Thymus (tissue), 11 donors: ENCODE measurements around the gene TXNL4A. TPM values are rescaled to one million over a fixed set of nuclear protein-coding genes. Genes with fewer than 3 reads are reported as not detected.
"Not testable (repeated sequence)": the region's sequence is repeated elsewhere in the genome, so short reads cannot be mapped to it uniquely, and the experiment has no call there.

Experiments
- DNase-seq, 9 donors: peaks; one replicate each; pipeline ENCODE4 v3.0.0-alpha.2; 2013; ENCODE audit warnings: low spot score in 9 of 9, low read depth in 6 of 9, missing footprints in 1 of 9
- H3K27ac ChIP-seq, 2 donors: one replicate each; pipeline ENCODE4 v1.5.1; 2013; ENCODE audit warnings: control low read depth in 1 of 2, low read depth in 1 of 2, low read length in 1 of 2, mild to moderate bottlenecking in 1 of 2, moderate library complexity in 1 of 2
- H3K27me3 ChIP-seq, 2 donors: one replicate each; pipeline ENCODE4 v1.5.1; 2013; ENCODE audit warnings: low read length in 1 of 2; ENCODE audit not compliant: control insufficient read depth in 2 of 2, insufficient read depth in 1 of 2
- H3K36me3 ChIP-seq, 2 donors: one replicate each; pipeline ENCODE4 v1.5.1; 2013; ENCODE audit warnings: low read length in 1 of 2, mild to moderate bottlenecking in 1 of 2, moderate library complexity in 1 of 2; ENCODE audit not compliant: control insufficient read depth in 2 of 2, insufficient read depth in 2 of 2
- H3K4me1 ChIP-seq, 2 donors: one replicate each; pipeline ENCODE4 v1.5.1; 2013; ENCODE audit warnings: low read length in 2 of 2; ENCODE audit not compliant: control insufficient read depth in 2 of 2, insufficient read depth in 2 of 2
- H3K4me3 ChIP-seq, 2 donors: one replicate each; pipeline ENCODE4 v1.5.1; 2013; ENCODE audit warnings: low read length in 2 of 2, control low read depth in 1 of 2, mild to moderate bottlenecking in 1 of 2
- H3K9me3 ChIP-seq, 2 donors: one replicate each; pipeline ENCODE4 v1.5.1; 2013; ENCODE audit warnings: low read length in 1 of 2, mild to moderate bottlenecking in 1 of 2; ENCODE audit not compliant: control insufficient read depth in 2 of 2, insufficient read depth in 1 of 2
- WGBS: extraction: QIAGEN DNeasy Blood & Tissue Kit; methylation state at CpG from one replicate; pipeline ENCODE4 v1.1.7; 2013; 5-methylcytosine and 5-hydroxymethylcytosine counted together
- polyA plus RNA-seq: library from polyadenylated mRNA; stranded (reverse); fragments of 200-250 nt; gene quantifications from one replicate; pipeline ENCODE4 v1.2.3, GENCODE V29; 2013
- total RNA-seq: library from RNA; stranded (reverse); fragments of 120-200 nt; gene quantifications from one replicate; pipeline ENCODE4 v1.2.4, GENCODE V29; 2013
- donor health status: healthy.

Gene TXNL4A
- total and polyA plus RNA-seq, 2 donors, result 99.0 to 120 TPM

DNA sequence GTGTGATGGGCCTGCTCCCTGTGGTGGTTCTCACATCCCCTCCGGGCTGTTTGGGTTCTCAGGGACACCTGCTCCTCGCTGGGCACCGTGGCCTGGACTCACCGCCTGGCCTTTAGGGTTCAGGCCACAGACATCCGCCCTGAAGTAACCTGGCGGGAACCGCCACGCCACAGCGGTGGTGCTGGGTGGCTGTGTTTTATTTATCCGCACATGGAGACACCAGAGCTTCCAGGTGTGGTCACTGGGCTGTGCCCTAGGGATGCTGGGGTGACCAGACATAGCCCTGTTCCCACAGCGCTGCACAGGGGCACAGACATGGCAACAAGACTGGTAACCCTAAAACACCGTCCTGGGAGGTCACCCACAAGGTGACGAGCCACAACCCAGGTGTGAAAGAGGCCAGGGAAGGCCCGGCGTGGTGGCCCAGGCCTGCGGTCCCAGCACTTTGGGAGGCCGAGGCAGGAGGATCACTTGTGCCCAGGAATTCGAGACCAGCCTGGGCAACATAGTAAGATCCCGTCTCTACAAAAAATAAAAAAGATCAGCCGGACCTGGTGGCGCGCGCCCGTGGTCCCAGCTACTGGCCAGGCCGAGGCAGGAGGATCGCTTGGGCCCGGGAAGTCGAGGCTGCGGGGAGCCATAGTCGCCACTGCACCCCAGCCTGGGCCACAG lies 24.6 kb downstream of the TXNL4A start:
- Histone ChIP-seq H3K36me3 (no peaks in the 10 kb centered on the region), H3K9me3 (no peaks in the 10 kb centered on the region), H3K27ac (no peak overlapping the region), H3K4me1 (peaks cover 15 to 30% of the 10 kb centered on the region in 2 donors), H3K27me3 (peaks cover 0 to 23% of the 10 kb centered on the region in 2 donors), H3K4me3 (peak overlapping the region in 1 of 2 donors; percentile 69)
- 88% methylated on average over 30 of the region's 30 CpGs for WGBS
- DNase-seq, result no peak

DNA sequence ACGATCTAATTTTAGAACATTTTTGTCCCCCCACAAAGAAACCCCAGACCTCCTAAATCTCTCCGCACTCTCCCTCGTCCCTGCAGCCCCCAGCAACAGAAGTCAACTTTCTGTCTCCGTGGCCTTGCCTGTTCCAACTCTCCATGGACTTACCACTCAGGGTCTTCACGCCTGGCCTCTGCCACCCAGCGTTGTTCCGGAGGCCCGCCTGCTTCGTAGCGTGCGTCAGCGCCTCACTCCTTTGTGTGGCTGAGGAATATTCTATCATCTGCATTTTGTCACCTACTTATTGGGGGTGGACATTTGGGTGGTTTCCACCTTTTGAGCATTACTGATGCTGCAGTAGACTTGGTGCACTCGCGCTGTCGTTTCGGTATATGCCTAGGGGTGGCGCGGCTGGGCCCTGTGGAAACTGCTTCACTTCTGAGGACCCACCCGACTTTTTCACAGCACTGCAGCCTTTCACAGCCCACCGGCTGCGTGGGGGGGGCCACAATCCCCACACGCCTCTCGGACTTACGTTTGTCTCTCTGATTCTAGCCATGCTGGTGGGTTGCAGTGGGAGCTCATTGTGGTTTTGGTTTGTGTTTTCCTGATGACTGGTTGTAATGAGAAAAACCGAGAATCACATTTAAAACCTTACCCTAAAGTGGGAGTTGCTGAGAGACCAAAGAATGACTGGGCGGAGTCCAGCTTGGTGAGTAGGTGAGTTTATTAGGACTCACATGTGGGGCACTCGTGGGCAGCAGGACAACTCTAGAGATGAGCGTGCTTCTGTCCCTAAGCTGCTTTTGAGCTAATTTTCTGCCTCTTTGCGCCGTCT lies 25.3 kb downstream of the TXNL4A start:
- WGBS, result 81% methylated on average over 30 of the region's 30 CpGs
- H3K27ac ChIP-seq, result no peak overlapping the region
- no peaks in the 10 kb centered on the region for H3K9me3 ChIP-seq
- H3K36me3 ChIP-seq, result no peaks in the 10 kb centered on the region
- no peak overlapping the region for H3K4me3 ChIP-seq
- peaks cover 0 to 23% of the 10 kb centered on the region in 2 donors for H3K27me3 ChIP-seq
- DNase-seq, result no peak
- peaks cover 15 to 30% of the 10 kb centered on the region in 2 donors for H3K4me1 ChIP-seq

DNA sequence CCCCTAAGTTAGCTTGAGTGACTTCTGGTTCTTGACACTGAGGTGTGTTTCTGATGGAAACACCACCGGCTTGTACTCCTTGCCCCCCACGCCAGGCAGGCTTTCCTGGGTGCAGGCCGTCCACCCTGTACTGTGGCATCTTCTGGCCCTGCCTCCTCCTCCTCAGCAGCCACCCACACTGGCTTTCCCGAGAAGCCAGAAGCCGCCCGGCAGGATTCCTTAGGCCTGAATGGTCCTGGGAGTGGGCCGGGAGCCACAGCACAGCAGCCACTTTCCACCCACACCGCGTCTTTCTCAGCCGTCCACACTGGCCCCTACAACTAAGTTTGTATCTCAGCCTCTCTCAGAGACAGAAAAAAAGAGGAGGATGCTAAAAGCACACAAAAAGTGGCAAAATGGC lies 26.1 kb downstream of the TXNL4A start:
- H3K27me3 ChIP-seq, result peaks cover 0 to 23% of the 10 kb centered on the region in 2 donors
- H3K4me1 ChIP-seq, result peaks cover 15 to 30% of the 10 kb centered on the region in 2 donors
- H3K36me3 ChIP-seq, result no peaks in the 10 kb centered on the region
- H3K4me3 ChIP-seq, result no peak overlapping the region
- no peak for DNase-seq
- WGBS, result 93% methylated on average over 10 of the region's 10 CpGs
- no peak overlapping the region for H3K27ac ChIP-seq
- no peaks in the 10 kb centered on the region for H3K9me3 ChIP-seq

DNA sequence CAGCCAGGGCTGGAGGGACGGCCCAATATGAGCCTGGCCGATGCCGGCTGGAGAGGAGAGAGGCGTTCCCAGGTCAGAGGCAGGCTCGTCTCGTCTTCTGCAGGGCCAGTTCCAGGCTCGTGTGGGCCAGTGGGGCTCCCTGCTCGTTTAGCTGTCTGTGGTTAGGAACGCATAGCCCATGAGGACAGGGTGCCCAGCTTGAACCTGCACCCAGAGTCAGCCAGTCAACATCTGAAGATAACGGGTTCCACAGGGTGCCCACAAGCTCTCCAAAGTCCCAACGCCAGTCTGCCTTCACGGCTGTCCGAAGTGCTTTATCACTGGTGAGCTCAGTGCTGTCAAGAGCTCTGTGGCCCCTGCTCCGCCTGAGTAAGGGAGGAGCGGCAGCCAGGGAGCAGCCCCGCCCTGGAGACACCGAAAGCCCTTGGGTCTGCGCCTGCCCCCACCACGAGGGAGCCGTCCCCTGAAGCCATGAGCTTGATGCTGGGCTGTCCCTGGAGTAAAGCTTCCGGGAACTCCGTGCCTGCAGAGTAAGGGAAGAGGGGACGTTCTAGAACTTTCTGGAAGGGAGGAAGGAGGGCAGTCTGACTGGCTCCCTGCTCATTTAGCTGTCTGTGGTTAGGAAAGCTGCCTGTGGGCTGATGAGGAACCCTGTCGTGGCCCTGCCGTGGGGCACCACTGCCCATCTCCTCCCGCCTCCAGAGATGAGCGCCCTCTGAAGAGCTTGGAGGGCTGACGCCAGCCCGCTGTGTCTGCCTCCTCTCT lies 26.7 kb downstream of the TXNL4A start:
- Histone ChIP-seq H3K4me3 (no peak overlapping the region), H3K27ac (no peak overlapping the region), H3K9me3 (no peaks in the 10 kb centered on the region), H3K4me1 (peaks cover 15 to 30% of the 10 kb centered on the region in 2 donors), H3K36me3 (no peaks in the 10 kb centered on the region), H3K27me3 (peaks cover 0 to 23% of the 10 kb centered on the region in 2 donors)
- WGBS, result 92% methylated on average over 29 of the region's 29 CpGs
- no peak for DNase-seq

DNA sequence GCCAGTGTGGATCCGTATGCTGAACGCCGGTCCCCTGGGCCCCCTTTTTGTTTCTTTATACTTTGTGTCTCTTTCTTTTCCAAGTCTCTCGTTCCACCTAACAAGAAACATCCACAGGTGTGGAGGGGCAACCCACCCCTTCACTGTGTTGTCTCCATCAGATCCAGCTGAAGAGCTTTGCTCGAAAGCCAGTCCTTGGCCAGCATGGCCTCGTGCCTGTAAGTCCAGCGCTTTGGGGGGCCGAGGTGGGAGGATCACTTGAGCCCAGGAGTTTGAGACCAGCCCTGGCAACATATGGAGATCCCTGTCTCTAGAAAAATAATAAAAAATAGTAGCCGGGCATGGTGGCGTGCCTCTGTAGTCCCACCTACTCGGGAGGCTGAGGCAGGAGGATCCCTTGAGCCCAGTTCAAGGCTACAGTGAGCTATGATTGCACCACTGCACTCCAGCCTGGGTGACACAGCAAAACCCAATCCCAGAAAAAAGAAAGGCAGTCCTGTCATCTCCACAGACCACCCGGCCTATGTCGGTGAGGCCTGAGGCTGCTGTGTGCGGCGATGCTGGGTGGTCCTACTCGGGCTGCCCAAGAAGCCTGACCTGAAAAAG lies 27.3 kb downstream of the TXNL4A start:
- 97% methylated on average over 16 of the region's 16 CpGs for WGBS
- no peaks in the 10 kb centered on the region for H3K9me3 ChIP-seq
- no peak overlapping the region for H3K27ac ChIP-seq
- H3K36me3 ChIP-seq, result no peaks in the 10 kb centered on the region
- H3K27me3 ChIP-seq, result peaks cover 0 to 23% of the 10 kb centered on the region in 2 donors
- peaks cover 15 to 30% of the 10 kb centered on the region in 2 donors for H3K4me1 ChIP-seq
- H3K4me3 ChIP-seq, result no peak overlapping the region
- no peak for DNase-seq

DNA sequence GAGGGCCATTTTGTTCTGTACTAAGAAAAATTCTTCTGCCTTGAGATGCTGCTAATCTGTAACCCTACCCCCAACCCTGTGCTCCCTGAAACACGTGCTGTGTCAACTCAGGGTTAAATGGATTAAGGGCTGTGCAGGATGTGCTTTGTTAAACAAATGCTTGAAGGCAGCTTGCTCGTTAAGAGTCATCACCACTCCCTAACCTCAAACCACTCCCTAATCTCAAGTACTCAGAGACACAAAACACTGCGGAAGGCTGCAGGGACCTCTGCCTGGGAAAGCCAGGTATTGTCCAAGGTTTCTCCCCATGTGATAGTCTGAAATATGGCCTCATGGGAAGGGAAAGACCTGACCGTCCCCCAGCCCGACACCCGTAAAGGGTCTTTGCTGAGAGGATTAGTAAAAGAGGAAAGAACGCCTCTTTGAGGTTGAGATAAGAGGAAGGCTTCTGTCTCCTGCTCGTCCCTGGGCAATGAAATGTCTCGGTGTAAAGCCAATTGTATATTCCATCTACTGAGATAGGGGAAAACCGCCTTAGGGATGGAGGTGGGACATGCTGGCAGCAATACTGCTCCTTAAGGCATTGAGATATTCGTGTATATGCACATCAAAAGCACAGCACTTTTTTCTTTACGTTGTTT lies 28.1 kb downstream of the TXNL4A start:
- H3K27ac ChIP-seq, result not testable (repeated sequence)

DNA sequence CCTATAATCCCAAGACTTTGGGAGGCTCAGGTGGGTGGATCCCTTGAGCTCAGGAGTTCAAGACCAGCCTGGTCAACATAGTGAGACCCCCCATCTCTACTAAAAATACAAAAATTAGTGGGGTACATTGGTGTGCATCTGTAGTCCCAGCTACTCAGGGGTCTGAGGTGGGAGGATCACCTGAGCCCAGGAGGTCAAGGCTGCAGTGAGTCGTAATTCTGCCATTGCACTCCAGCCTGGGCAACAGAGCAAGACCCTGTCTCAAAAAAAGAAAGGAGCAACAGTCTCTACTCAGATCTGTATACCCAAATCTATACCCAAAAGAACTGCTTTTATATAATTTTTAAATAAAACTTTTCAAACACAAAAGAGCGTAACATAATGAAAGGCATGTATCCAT lies 29.4 kb downstream of the TXNL4A start:
- no peak overlapping the region for H3K4me3 ChIP-seq
- H3K36me3 ChIP-seq, result no peaks in the 10 kb centered on the region
- peaks cover 6 to 17% of the 10 kb centered on the region in 2 donors for H3K4me1 ChIP-seq
- no peak for DNase-seq
- no peak overlapping the region for H3K27ac ChIP-seq
- WGBS, result 97% methylated on average over 2 of the region's 2 CpGs
- H3K9me3 ChIP-seq, result no peaks in the 10 kb centered on the region
- H3K27me3 ChIP-seq, result peaks cover 0 to 21% of the 10 kb centered on the region in 2 donors

More for the DNA sequence above, 28.1 kb downstream of the TXNL4A start:
- peaks cover 15 to 26% of the 10 kb centered on the region in 2 donors for H3K4me1 ChIP-seq
- peaks cover 0 to 23% of the 10 kb centered on the region in 2 donors for H3K27me3 ChIP-seq
- H3K9me3 ChIP-seq, H3K4me3 ChIP-seq, H3K36me3 ChIP-seq: not testable (repeated sequence)
- peak in 1 of 9 donors; percentile 31 for DNase-seq
- WGBS, result 29% methylated on average over 12 of the region's 12 CpGs

DNA sequence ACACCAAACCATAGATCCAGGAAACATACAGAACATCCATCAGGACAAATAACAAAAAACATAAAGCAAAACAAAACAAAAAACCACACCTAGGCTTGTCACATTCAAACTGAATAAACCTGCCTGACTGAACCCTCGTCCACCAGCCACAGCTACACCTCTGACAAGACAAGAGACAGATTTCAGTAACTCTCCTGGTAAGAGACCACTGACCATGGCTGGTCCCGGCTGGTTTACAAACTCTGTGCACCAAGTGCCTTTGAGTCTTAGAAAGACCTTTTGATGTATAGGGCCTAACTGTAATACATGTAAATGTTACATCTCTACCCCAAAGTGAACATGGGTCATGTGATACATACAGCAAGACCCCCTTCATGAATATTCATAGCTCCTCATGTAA lies 32.1 kb downstream of the TXNL4A start:
- no peak for DNase-seq
- Histone ChIP-seq H3K4me3 (no peak overlapping the region), H3K36me3 (no peaks in the 10 kb centered on the region), H3K27me3 (peaks cover 12 to 32% of the 10 kb centered on the region in 2 donors), H3K4me1 (peaks cover 10 to 14% of the 10 kb centered on the region in 2 donors), H3K27ac (no peak overlapping the region), H3K9me3 (no peaks in the 10 kb centered on the region)
- WGBS, result 91% methylated on average over 2 of the region's 2 CpGs
